GM12874 (cell line): ENCODE measurements around the gene MS4A6E.

Source experiments
- CTCF ChIP-seq: IDR thresholded peaks from 2 replicates; pipeline ENCODE4 v1.5.1; 2011; ENCODE audit warnings: low read depth, mild to moderate bottlenecking, control low read depth, low read length, moderate library complexity; ENCODE audit not compliant: insufficient read depth

MS4A6E gene

GRCh38 chr11:60321051-60321450 is 6.0 kb upstream of the MS4A6E start:
- TF ChIP-seq CTCF, result no peak

- no peak for TF ChIP-seq CTCF
Observed at GRCh38 chr11:60328460-60328859, 1.4 kb downstream of the MS4A6E start.

GRCh38 chr11:60332846-60333245 is 5.8 kb downstream of the MS4A6E start:
- no peak for TF ChIP-seq CTCF

GRCh38 chr11:60334005-60334620 is 7.1 kb downstream of the MS4A6E start:
- TF ChIP-seq CTCF, result peak; percentile 86

- no peak for TF ChIP-seq CTCF
Observed at GRCh38 chr11:60336767-60337391, 9.8 kb downstream of the MS4A6E start.

- TF ChIP-seq CTCF, result no peak
Observed at GRCh38 chr11:60338053-60338452, 11.0 kb downstream of the MS4A6E start.

GRCh38 chr11:60339356-60339755 is 12.3 kb downstream of the MS4A6E start:
- TF ChIP-seq CTCF, result no peak
